Activated naive CD4-positive, alpha-beta T cell treated with Interleukin-2 at 50 U/mL for 16 hours (primary cell): ENCODE measurements around the gene AGAP5.
"Not testable (repeated sequence)": the region's sequence is repeated elsewhere in the genome, so short reads cannot be mapped to it uniquely, and the experiment has no call there.

ENCODE experiments used
- DNase-seq: peaks from one replicate; pipeline ENCODE4 v3.0.0-alpha.2; 2020

The AGAP5 gene

GRCh38 chr10:73713912-73714311 lies 16.0 kb upstream of the AGAP5 start:
- DNase-seq, result not testable (repeated sequence)

DNA sequence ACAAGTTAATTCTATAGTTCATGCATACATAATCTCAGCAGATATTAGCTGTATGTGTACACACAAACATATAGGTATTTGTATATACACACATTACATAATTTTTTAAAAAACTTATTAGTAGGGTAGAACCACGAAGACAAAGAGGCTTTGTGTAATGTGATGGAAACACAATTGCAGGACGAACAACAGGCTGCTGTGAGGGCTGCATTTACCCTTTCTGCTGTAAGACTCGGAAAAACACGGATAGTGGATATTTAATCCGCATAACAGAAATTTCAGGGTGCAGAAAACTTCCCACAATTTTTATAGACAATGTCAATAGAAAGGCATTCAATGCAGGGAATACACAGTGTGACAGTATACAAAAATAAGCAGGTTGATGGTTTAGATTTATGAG lies 13.8 kb upstream of the AGAP5 start:
- DNase-seq, result not testable (repeated sequence)

GRCh38 chr10:73708122-73708521 lies 10.2 kb upstream of the AGAP5 start:
- not testable (repeated sequence) for DNase-seq

- DNase-seq, result not testable (repeated sequence)
Observed at GRCh38 chr10:73707628-73708027, 9.7 kb upstream of the AGAP5 start.

DNA sequence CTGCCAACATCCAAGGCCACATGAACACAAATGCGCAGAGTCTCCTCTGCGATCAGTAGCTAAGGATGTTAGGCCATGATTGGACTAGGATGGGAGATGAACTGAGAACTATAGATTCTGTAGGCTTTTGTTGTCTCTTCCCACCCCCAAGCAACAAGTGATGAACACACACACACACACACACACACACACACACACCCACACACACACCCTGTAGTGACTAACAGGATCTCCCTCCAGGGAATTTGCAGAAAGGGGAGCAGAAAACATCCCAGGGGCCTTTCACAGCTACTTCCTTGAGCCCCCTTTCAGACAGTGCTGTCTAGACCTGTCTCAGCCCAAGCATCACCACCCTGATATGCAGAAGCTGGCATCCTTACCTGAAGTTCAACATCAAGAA lies 8.6 kb upstream of the AGAP5 start:
- not testable (repeated sequence) for DNase-seq

DNA sequence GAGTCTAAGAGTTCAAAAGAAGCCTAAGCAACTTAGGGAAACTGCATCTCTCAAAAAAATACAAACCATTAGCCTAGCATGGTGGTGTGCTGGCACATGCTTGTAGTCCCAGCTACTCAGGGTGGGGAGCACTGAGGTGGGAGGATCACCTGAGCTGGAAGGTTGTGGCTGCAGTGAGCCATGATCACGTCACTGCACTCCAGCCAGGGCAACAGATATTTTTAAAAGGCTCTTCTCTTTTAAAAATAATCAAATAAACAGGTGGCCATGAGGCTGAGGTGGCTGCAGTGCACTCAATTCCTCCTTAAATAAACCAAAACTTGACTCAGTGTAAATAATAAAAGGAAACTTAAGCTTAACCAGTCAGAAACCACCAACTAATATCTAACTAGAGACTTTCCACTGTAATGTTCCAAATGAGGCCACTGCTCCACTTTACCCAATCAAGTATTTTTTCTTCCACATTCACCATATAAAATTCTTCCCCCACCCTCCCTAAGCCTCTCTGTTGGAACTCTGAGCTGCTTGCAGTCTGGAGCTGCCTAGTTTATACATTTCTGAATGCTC lies 7.7 kb upstream of the AGAP5 start:
- not testable (repeated sequence) for DNase-seq

DNA sequence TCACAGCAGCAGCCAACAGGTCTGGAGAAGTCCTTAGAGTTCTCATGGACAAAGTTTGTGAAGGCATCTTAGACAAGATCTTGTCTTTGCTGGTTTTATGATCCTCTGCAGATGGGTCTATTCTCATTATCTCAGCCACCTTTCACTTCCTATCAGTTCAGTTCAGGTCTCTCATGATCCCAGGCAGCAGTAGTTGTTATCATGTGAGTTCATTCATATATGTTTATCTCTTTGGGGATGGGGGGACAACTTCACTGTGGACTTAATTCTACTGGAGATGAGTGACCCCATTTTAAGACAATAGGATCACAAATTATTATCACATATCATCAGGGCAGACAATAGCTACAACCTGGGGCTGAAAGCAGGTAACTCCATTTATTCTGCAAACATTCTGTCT lies 6.0 kb upstream of the AGAP5 start:
- DNase-seq, result not testable (repeated sequence)

DNA sequence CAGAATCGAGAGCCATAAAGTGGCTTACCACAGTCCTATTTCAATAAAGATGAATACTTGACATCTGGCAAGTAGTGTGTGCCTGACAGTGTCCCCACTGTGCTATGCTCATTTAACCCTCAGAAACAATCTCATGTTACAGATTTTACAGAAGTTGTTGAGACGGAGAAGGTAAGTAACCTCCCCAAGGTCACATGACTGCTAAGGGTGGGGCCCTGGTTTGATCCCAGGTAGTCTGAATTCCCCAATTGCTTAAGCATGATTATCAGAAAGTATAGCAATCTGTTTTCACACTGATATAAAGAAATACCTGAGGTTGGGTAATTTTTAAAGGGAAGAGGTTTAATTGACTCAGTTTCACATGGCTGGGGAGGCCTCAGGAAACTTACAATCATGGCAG lies 910 bp upstream of the AGAP5 start:
- DNase-seq, result not testable (repeated sequence)

DNA sequence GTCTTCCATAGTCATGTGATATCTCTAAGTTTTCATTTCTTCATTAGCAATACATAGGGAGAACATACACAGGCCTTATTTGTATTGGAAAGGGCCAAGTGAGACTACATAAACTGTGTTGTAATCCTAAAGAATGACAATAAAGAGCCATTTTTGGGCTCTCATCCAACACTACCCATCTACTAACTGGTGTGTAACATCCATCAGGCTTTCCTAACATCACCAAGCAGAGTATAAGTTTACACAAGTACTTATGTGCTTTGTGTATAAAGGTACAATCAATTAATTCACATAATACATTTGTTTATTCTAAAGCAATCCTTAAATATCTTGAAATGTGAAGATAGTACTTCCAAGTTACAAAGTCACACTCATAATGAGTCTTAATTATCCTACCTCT lies 2.6 kb downstream of the AGAP5 start:
- DNase-seq, result not testable (repeated sequence)

DNA sequence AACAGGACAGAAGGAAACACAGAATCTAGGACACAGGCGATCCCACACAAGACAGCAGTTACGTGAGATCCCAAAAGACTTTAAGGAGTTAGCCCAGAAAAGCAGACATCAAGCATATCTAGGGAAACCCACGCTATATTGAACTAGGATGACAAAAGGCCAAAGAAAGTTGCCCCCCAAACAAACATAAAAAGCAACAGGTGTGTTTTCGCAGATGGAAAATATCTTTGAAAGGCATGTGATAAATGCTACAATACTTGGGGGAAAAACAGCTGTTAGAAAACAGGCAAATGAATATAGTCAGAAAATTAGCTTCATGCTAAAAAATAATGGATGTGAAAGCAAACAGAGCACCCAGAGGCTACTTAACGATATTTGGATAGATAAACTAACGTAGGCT lies 7.2 kb downstream of the AGAP5 start:
- DNase-seq, result not testable (repeated sequence)

DNA sequence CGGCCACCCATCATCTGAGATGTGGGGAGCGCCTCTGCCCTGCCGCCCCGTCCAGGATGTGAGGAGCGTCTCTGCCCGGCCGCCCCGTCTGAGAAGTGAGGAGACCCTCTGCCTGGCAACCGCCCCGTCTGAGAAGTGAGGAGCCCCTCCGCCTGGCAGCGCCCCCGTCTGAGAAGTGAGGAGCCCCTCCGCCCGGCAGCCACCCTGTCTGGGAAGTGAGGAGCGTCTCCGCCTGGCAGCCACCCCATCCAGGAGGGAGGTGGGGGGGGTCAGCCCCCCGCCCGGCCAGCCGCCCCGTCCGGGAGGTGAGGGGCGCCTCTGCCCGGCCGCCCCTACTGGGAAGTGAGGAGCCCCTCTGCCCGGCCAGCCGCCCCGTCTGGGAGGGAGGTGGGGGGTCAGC lies 8.3 kb downstream of the AGAP5 start:
- DNase-seq, result not testable (repeated sequence)

DNA sequence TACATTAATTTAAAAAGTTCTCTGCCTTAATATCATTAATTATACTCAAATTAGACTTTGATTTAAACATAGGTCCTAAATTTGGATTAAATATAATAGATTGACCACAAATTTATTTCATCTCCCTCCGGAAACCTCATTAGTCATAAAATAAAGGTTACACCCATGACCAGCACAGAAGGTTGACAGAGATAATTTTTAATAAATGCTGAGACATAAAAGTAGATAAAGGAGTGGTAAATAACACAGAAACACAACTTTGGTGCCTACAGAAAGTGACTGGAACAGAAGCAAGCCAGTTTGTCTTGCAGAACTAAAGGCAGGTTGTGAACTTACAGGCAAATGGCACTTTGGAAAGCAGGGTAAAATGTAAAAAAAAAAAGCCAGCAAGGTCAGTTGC lies 10.3 kb downstream of the AGAP5 start:
- DNase-seq, result not testable (repeated sequence)

- not testable (repeated sequence) for DNase-seq
Observed at GRCh38 chr10:73674546-73674945, 23.4 kb downstream of the AGAP5 start.

DNA sequence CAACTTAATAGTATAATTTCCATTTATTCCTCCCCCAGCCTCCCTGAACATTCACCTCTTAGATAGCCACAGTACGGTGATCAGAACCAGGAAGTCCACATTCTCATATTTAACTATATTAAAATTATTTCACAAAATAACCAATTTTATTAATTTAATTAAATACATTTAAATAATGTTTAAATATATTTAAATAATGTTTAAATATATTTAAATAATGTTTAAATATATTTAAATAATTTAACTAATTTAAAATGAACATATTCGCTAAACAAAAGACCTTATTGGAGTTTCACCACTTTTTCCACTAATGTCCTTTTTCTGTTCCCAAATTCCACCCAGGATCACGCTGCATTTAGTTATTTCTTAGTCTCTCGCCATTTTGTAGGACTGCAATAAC lies 29.5 kb downstream of the AGAP5 start:
- not testable (repeated sequence) for DNase-seq

DNA sequence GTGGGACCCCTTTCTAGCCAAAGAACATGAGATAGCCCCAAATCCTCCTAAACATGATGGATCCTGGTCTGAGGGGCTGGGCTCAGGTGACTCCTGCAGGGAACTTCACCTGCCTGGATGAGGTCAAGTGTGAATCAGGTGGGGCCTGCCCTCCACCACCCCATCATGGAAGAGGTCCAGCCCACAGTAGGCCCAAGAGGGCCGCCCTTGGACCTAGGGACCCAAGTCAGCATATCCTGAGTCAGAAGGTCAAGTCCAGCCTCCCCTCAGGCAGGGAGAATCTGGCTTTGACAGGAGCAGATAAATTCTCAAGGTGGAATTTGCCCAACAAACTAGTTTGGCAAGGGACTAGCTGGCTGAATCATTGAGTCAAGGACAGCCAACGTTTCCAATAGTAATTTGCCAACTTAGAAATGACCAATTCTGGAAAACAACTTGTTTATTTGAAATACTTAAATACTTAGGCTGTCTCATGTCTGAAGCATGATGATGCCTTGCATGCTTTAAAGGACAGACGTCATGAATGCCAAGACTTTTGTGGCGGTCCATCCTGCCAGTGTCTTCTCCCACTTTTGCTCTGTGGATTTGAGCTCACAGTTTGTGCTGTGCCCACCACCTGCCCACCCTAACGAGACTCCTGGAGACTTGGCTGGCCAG lies 31.6 kb downstream of the AGAP5 start:
- DNase-seq, result not testable (repeated sequence)

DNA sequence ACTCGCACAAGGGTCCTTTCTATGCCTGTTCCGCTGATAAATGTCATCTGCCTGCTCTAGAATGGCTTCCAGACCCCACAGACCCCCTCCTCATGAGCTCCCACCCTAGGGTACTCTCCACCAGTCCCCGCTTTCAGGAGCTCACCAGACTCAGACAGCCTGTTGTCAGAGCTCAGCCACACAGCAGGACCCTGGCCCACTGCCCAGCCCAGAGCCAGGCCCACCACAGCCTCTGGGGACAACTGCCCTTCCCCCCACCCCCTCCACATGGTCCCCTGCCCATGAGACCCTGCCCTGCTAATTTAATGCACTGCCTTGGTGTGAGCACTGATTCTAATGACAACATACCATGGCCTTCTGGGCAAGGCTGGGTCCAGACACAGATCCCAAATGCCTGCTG lies 32.3 kb downstream of the AGAP5 start:
- not testable (repeated sequence) for DNase-seq

DNA sequence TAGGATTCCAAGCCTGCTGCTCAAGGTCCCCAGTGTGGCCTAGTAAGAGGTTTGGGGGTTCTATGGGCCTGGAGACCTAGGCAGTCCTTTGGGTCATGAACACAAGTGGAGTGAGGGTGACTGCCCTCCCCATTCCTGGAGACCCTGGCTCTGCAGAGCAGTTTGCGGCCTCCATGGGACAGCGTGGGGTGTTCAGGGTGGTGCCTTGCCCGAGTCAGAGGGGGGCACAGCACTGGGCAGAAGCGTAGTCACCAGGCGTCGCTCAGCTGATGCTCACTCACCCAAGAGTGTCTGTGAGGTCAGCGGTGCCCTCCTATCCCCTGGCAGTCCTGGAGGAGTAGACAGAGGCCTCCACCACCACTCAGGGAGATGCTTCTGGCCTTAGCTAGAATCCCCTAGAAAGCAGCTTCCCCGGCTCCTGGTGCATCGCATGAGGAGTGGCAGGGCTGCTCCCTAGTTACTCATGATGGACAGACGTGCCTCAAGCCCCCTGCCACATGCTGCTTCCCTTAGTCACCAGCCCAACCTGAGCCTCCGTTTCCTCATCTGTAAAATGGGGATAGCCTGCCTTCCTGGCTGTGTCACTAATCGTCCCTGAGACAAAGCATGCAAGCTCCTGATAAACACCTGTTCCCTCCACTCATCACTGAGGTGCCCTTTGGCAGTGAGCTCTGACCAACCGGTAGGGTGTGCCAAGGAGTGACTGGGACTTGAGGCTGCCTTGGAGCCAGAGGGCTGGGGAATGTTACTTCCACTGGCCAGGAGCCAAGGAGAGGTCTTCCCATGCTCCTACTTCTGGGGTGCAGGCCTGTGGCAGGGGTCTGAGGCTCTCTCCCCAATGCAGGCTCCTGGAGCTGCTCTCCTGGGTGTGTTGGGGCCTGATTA lies 33.5 kb downstream of the AGAP5 start:
- not testable (repeated sequence) for DNase-seq

- DNase-seq, result not testable (repeated sequence)
Observed at GRCh38 chr10:73663621-73664020, 34.3 kb downstream of the AGAP5 start.

DNA sequence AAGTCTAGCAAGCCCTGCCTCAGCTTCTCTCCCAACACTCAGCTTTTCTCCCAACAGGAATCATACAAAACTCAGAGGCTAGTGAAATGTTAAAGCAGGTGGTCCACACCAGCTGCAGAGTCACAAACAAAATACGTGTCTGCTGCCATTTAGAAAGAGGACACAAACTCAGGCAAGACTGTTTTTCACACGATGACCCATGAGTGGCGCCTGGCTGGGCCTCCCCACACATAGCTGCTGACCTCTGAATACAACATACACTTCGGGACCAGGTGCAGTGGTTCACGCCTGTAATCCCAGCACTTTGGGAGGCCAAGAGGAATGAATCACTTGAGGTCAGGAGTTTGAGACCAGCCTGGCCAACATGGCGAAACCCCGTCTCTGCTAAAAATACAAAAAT lies 35.2 kb downstream of the AGAP5 start:
- not testable (repeated sequence) for DNase-seq

- no peak for DNase-seq
Observed at GRCh38 chr10:73655990-73656298, 42.0 kb downstream of the AGAP5 start, which contains the start of gene SYNPO2L. Gene SYNPO2L (minus strand): TSS chr10:73656029. CDS start chr10:73655922, 107 bp downstream.

- DNase-seq, result no peak
Observed at GRCh38 chr10:73655257-73655989, 42.5 kb downstream of the AGAP5 start.

GRCh38 chr10:73653701-73654100 lies 44.2 kb downstream of the AGAP5 start:
- no peak for DNase-seq

- DNase-seq, result no peak
Observed at GRCh38 chr10:73653195-73653594, 44.7 kb downstream of the AGAP5 start.
